ENCODE results near the gene SLC4A1AP. TPM values are rescaled to one million over a fixed set of nuclear protein-coding genes. Genes with fewer than 3 reads are reported as not detected.

The SLC4A1AP gene
- total and polyA plus RNA-seq, 10 of the 15 experiments (the other 5 are each of a cell fraction or from before 2014, with no cell fraction given): 6.5 to 30.1 (median 21.5) TPM

DNA sequence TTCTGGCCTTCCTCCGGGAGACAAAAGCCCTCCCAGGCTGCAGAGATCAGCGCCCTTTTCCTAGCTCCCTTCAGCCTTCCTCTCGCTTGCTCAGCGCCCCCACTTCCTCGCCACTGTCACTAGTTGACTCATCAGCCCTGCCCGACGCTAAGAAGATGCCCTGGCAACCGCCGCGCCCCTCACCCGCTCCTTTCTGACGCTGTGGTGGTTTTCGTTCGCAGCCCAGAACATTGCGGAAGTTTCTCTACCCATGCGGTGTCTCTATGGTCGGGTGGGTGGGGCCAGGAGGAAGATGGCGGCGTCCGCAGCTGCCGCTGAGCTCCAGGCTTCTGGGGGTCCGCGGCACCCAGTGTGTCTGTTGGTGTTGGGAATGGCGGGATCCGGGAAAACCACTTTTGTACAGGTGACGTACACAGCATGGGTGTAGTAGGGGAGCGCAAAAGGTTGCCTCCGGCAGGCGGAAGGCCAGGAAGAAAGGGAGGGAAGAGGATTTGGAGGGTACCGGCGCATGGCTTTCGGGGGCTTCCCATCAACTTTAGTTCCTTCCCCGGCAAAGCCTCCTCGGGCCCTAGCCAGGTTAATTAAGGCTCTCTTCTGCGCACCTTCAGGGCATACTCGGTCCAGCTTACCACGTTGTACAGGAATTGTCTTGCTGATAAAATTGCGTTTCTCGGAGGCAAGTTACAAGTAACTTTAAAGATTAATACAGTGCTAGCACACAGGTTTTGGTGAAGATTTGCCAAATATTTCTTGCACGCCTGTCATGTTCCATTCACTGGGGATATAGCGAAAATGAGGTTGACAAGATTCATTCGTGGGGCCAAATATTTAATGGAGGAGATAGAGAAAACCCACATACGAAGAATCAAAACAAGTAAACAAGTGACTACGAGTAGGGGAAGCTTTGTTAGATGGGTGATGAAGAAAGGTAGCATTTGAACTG lies 34.7 kb upstream of the SLC4A1AP start, which contains the start of the genes CCDC121 and GPN1 (continued):
- TF ChIP-seq E2F8 (IDR thresholded peaks at IDR 0.05; ENCODE audit: low read depth, partially characterized antibody): no peak
- TF ChIP-seq HDGF (IDR thresholded peaks at IDR 0.05): peak; percentile 81
- no peak for TF ChIP-seq RCOR1 (conservative IDR thresholded peaks at IDR 0.05; ENCODE audit: low read depth, low read length)
- TF ChIP-seq CBX3 (IDR thresholded peaks at IDR 0.05; ENCODE audit: borderline replicate concordance, low read depth): no peak
- TF ChIP-seq, protein P1, sequence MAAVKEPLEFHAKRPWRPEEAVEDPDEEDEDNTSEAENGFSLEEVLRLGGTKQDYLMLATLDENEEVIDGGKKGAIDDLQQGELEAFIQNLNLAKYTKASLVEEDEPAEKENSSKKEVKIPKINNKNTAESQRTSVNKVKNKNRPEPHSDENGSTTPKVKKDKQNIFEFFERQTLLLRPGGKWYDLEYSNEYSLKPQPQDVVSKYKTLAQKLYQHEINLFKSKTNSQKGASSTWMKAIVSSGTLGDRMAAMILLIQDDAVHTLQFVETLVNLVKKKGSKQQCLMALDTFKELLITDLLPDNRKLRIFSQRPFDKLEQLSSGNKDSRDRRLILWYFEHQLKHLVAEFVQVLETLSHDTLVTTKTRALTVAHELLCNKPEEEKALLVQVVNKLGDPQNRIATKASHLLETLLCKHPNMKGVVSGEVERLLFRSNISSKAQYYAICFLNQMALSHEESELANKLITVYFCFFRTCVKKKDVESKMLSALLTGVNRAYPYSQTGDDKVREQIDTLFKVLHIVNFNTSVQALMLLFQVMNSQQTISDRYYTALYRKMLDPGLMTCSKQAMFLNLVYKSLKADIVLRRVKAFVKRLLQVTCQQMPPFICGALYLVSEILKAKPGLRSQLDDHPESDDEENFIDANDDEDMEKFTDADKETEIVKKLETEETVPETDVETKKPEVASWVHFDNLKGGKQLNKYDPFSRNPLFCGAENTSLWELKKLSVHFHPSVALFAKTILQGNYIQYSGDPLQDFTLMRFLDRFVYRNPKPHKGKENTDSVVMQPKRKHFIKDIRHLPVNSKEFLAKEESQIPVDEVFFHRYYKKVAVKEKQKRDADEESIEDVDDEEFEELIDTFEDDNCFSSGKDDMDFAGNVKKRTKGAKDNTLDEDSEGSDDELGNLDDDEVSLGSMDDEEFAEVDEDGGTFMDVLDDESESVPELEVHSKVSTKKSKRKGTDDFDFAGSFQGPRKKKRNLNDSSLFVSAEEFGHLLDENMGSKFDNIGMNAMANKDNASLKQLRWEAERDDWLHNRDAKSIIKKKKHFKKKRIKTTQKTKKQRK (IDR thresholded peaks at IDR 0.05; ENCODE audit: low read depth, low read length): no peak
- peak; percentile 50; the same call in 1 of the 2 replicates for TF ChIP-seq EED (IDR thresholded peaks at IDR 0.05; ENCODE audit: low read depth)
- no peak for TF ChIP-seq BRCA1 (IDR thresholded peaks at IDR 0.05; ENCODE audit: low read depth, low read length)
- TF ChIP-seq, protein P2, sequence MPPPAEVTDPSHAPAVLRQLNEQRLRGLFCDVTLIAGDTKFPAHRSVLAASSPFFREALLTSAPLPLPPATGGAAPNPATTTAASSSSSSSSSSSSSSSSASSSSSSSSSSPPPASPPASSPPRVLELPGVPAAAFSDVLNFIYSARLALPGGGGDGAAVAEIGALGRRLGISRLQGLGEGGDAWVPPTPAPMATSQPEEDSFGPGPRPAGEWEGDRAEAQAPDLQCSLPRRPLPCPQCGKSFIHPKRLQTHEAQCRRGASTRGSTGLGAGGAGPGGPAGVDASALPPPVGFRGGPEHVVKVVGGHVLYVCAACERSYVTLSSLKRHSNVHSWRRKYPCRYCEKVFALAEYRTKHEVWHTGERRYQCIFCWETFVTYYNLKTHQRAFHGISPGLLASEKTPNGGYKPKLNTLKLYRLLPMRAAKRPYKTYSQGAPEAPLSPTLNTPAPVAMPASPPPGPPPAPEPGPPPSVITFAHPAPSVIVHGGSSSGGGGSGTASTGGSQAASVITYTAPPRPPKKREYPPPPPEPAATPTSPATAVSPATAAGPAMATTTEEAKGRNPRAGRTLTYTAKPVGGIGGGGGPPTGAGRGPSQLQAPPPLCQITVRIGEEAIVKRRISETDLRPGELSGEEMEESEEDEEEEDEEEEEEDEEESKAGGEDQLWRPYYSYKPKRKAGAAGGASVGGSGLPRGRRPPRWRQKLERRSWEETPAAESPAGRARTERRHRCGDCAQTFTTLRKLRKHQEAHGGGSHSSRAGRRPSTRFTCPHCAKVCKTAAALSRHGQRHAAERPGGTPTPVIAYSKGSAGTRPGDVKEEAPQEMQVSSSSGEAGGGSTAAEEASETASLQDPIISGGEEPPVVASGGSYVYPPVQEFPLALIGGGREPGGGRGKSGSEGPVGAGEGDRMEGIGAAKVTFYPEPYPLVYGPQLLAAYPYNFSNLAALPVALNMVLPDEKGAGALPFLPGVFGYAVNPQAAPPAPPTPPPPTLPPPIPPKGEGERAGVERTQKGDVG (CRISPR knock-in tag; IDR thresholded peaks at IDR 0.05): no peak
- no peak for TF ChIP-seq ZBTB11 (CRISPR knock-in tag; IDR thresholded peaks at IDR 0.05)
- peak; percentile 99 for TF ChIP-seq YY1 (IDR thresholded peaks at IDR 0.05; ENCODE audit: low read depth, low read length)
- peak; percentile 97 for TF ChIP-seq SIN3A (IDR thresholded peaks at IDR 0.05; ENCODE audit: low read depth, low read length)
- peak; percentile 18; the same call in 1 of the 2 replicates for TF ChIP-seq NFIC (IDR thresholded peaks at IDR 0.05; ENCODE audit: low read depth, low read length)
- no peak for TF ChIP-seq ZBED1 (IDR thresholded peaks at IDR 0.05; ENCODE audit: borderline replicate concordance)
- no peak for TF ChIP-seq MYB (IDR thresholded peaks at IDR 0.05; ENCODE audit: borderline replicate concordance, low read depth, low read length)
- TF ChIP-seq STAT3 (IDR thresholded peaks at IDR 0.05; ENCODE audit: low read depth, low read length): no peak
- TF ChIP-seq PML (IDR thresholded peaks at IDR 0.05; ENCODE audit: low read length): peak; percentile 88; the same call in 1 of the 2 replicates
